Liver (tissue), 9 donors: ENCODE measurements around the gene LRRC27. TPM values are rescaled to one million over a fixed set of nuclear protein-coding genes. Genes with fewer than 3 reads are reported as not detected.

Experiments
- DNase-seq: peaks from one replicate; pipeline ENCODE4 v3.0.0-alpha.2; 2017; ENCODE audit warnings: low spot score
- H3K27ac ChIP-seq, 2 donors: one replicate each; pipeline ENCODE4 v1.7.0; 2013; ENCODE audit warnings: inconsistent platforms in 2 of 2, low read length in 2 of 2, control low read depth in 1 of 2, low read depth in 1 of 2, mild to moderate bottlenecking in 1 of 2
- H3K27me3 ChIP-seq, 4 donors: one replicate each; pipeline versions ENCODE4 v1.6.1 to v1.7.0; 2013; ENCODE audit warnings: low read length in 3 of 4, inconsistent platforms in 1 of 4, mild to moderate bottlenecking in 1 of 4, moderate library complexity in 1 of 4; ENCODE audit not compliant: control insufficient read depth in 4 of 4, insufficient read depth in 4 of 4
- H3K36me3 ChIP-seq, 4 donors: one replicate each; pipeline versions ENCODE4 v1.6.1 to v1.7.0; 2013; ENCODE audit warnings: low read length in 3 of 4, mild to moderate bottlenecking in 3 of 4, low read depth in 1 of 4, moderate library complexity in 1 of 4; ENCODE audit not compliant: control insufficient read depth in 4 of 4, insufficient read depth in 3 of 4
- H3K4me1 ChIP-seq, 4 donors: one replicate each; pipeline versions ENCODE4 v1.6.1 to v1.7.0; 2013; ENCODE audit warnings: low read length in 3 of 4, mild to moderate bottlenecking in 3 of 4, moderate library complexity in 1 of 4; ENCODE audit not compliant: control insufficient read depth in 4 of 4, insufficient read depth in 4 of 4
- H3K4me3 ChIP-seq, 3 donors: one replicate each; pipeline versions ENCODE4 v1.6.1 to v1.7.0; 2013; ENCODE audit warnings: low read length in 3 of 3, control low read depth in 1 of 3, low read depth in 1 of 3, mild to moderate bottlenecking in 1 of 3
- H3K9ac ChIP-seq, 2 donors: one replicate each; pipeline ENCODE4 v1.7.0; 2013; ENCODE audit warnings: low read length in 2 of 2, mild to moderate bottlenecking in 2 of 2, moderate library complexity in 2 of 2, control low read depth in 1 of 2, low read depth in 1 of 2
- H3K9me3 ChIP-seq, 4 donors: one replicate each; pipeline versions ENCODE4 v1.6.1 to v1.7.0; 2013; ENCODE audit warnings: low read length in 3 of 4; ENCODE audit not compliant: control insufficient read depth in 4 of 4
- CTCF ChIP-seq: fragments of 150-350 bp; IDR thresholded peaks from 2 replicates; pipeline ENCODE4 v1.5.1; 2017; ENCODE audit warnings: improper control_type of control experiment, low read depth, low read length; ENCODE audit not compliant: missing input control
- EGR1 ChIP-seq, 2 donors: IDR thresholded peaks; 2 replicates each; pipeline ENCODE4 v1.6.1; 2016 to 2018; ENCODE audit warnings: antibody characterized with exemption in 2 of 2, low read depth in 2 of 2
- FOXA1 ChIP-seq: IDR thresholded peaks from 2 replicates; pipeline ENCODE4 v1.6.1; 2016; ENCODE audit warnings: antibody characterized with exemption
- GABPA ChIP-seq, 2 donors: IDR thresholded peaks in 1 of 2; conservative IDR thresholded peaks in 1 of 2; 2 replicates each; pipeline ENCODE4 v1.6.1; 2016; ENCODE audit warnings: antibody characterized with exemption in 2 of 2, mild to moderate bottlenecking in 1 of 2, moderate library complexity in 1 of 2
- HNF4A ChIP-seq, 2 donors: conservative IDR thresholded peaks; 2 replicates each; pipeline ENCODE4 v1.6.1; 2016; ENCODE audit warnings: antibody characterized with exemption in 2 of 2, mild to moderate bottlenecking in 2 of 2
- HNF4G ChIP-seq: IDR thresholded peaks from 2 replicates; pipeline ENCODE4 v1.6.1; 2016; ENCODE audit warnings: antibody characterized with exemption
- NR2F2 ChIP-seq: IDR thresholded peaks from 2 replicates; pipeline ENCODE4 v1.6.1; 2016; ENCODE audit warnings: antibody characterized with exemption
- REST ChIP-seq: IDR thresholded peaks from 2 replicates; pipeline ENCODE4 v1.6.1; 2016; ENCODE audit warnings: antibody characterized with exemption, mild to moderate bottlenecking
- SP1 ChIP-seq: IDR thresholded peaks from 2 replicates; pipeline ENCODE4 v1.6.1; 2018; ENCODE audit warnings: antibody characterized with exemption, mild to moderate bottlenecking
- TAF1 ChIP-seq: conservative IDR thresholded peaks from 2 replicates; pipeline ENCODE4 v1.6.1; 2016; ENCODE audit warnings: antibody characterized with exemption, mild to moderate bottlenecking
- YY1 ChIP-seq: IDR thresholded peaks from 2 replicates; pipeline ENCODE4 v1.6.1; 2016; ENCODE audit warnings: antibody characterized with exemption, mild to moderate bottlenecking
- WGBS: extraction: QIAGEN DNeasy Blood & Tissue Kit; methylation state at CpG from one replicate; pipeline ENCODE4 v1.1.7; 2013; 5-methylcytosine and 5-hydroxymethylcytosine counted together
- polyA plus RNA-seq, 2 donors: library from polyadenylated mRNA; stranded (reverse) in 1 of 2; unstranded in 1 of 2; fragments of 200-250 nt in 1 of 2; fragments of >200 nt in 1 of 2; fragmentation: Nextera tagmentation in 1 of 2; extraction: Ambion mirVana in 1 of 2; gene quantifications; one replicate each; pipeline versions ENCODE4 v1.2.1 to v1.2.3, GENCODE V29; 2013 to 2015
- total RNA-seq, 2 donors: library from RNA; depleted of rRNA; stranded (reverse); fragments of >200 nt; gene quantifications; one replicate each; pipeline ENCODE4 v1.2.3, GENCODE V29; 2014
- TF ChIP-seq, protein P1 (sequence below): IDR thresholded peaks from 2 replicates; pipeline ENCODE4 v1.6.1; 2016; ENCODE audit warnings: antibody characterized with exemption
- TF ChIP-seq, protein P2 (sequence below): IDR thresholded peaks from 2 replicates; pipeline ENCODE4 v1.6.1; 2016; ENCODE audit warnings: antibody characterized with exemption
- donor health status: healthy.
- donor health status: healthy.
- donor health status: healthy.
- donor health status: healthy.
- donor health status: healthy.

Gene LRRC27
- total and polyA plus RNA-seq, 4 donors, result 1.8 to 2.8 (median 2.6) TPM

GRCh38 chr10:132400547-132401151 lies 68.7 kb downstream of the LRRC27 start:
- DNase-seq, result no peak
- peaks cover 5 to 21% (median 9%) of the 10 kb centered on the region in 4 donors for H3K4me1 ChIP-seq
- H3K4me3 ChIP-seq, result no peak overlapping the region
- H3K36me3 ChIP-seq, result peaks cover 0 to 2% (median under 1%) of the 10 kb centered on the region in 4 donors
- TF ChIP-seq FOXA1 (no peak), REST (no peak)
- TF ChIP-seq, protein P1, sequence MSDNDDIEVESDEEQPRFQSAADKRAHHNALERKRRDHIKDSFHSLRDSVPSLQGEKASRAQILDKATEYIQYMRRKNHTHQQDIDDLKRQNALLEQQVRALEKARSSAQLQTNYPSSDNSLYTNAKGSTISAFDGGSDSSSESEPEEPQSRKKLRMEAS, result no peak
- H3K9ac ChIP-seq, result no peak overlapping the region
- 72% methylated on average over 17 of the region's 17 CpGs for WGBS
- no peaks in the 10 kb centered on the region for H3K27me3 ChIP-seq
- H3K27ac ChIP-seq, result no peak overlapping the region
- H3K9me3 ChIP-seq, result no peaks in the 10 kb centered on the region

GRCh38 chr10:132401401-132402118 lies 69.6 kb downstream of the LRRC27 start:
- no peak for DNase-seq
- no peaks in the 10 kb centered on the region for H3K27me3 ChIP-seq
- peaks cover 0 to 6% (median 2%) of the 10 kb centered on the region in 4 donors for H3K36me3 ChIP-seq
- H3K9me3 ChIP-seq, result no peaks in the 10 kb centered on the region
- WGBS, result 79% methylated on average over 20 of the region's 20 CpGs
- H3K27ac ChIP-seq, result no peak overlapping the region
- H3K4me1 ChIP-seq, result peaks cover 4 to 19% (median 8%) of the 10 kb centered on the region in 4 donors
- H3K9ac ChIP-seq, result no peak overlapping the region
- H3K4me3 ChIP-seq, result no peak overlapping the region
- TF ChIP-seq, protein P1, result no peak

- 95% methylated on average over 24 of the region's 24 CpGs for WGBS
- no peak for DNase-seq
- Histone ChIP-seq H3K9ac (no peak overlapping the region), H3K4me1 (peaks cover 5 to 24% (median 12%) of the 10 kb centered on the region in 4 donors), H3K27ac (no peak overlapping the region), H3K36me3 (peaks cover 0 to 6% (median 2%) of the 10 kb centered on the region in 4 donors), H3K27me3 (no peaks in the 10 kb centered on the region), H3K4me3 (no peak overlapping the region), H3K9me3 (no peaks in the 10 kb centered on the region)
- TF ChIP-seq EGR1 (IDR thresholded peaks at IDR 0.05; ENCODE audit: low read depth in 2 of 2), result no peak
- TF ChIP-seq GABPA (IDR thresholded peaks at IDR 0.05 in 1 of 2, conservative IDR thresholded peaks at IDR 0.05 in 1 of 2), result no peak
- TF ChIP-seq HNF4A (conservative IDR thresholded peaks at IDR 0.05), result no peak
- no peak for TF ChIP-seq NR2F2
- TF ChIP-seq YY1, result no peak
- no peak for TF ChIP-seq TAF1
- TF ChIP-seq CTCF, result no peak
- TF ChIP-seq, protein P2, sequence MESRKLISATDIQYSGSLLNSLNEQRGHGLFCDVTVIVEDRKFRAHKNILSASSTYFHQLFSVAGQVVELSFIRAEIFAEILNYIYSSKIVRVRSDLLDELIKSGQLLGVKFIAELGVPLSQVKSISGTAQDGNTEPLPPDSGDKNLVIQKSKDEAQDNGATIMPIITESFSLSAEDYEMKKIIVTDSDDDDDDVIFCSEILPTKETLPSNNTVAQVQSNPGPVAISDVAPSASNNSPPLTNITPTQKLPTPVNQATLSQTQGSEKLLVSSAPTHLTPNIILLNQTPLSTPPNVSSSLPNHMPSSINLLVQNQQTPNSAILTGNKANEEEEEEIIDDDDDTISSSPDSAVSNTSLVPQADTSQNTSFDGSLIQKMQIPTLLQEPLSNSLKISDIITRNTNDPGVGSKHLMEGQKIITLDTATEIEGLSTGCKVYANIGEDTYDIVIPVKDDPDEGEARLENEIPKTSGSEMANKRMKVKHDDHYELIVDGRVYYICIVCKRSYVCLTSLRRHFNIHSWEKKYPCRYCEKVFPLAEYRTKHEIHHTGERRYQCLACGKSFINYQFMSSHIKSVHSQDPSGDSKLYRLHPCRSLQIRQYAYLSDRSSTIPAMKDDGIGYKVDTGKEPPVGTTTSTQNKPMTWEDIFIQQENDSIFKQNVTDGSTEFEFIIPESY, result no peak
- no peak for TF ChIP-seq HNF4G
- no peak for TF ChIP-seq FOXA1
- TF ChIP-seq REST, result no peak
- TF ChIP-seq SP1, result no peak
These were observed 70.8 kb downstream of the LRRC27 start for GRCh38 chr10:132402781-132403241.
